Endometrial microvascular endothelial cells (primary cell): ENCODE measurements around the gene PWWP2B. TPM values are rescaled to one million over a fixed set of nuclear protein-coding genes. Genes with fewer than 3 reads are reported as not detected.

Experiments used
- in situ Hi-C: cut with HindIII; loops from 2 replicates; pipeline ENCODE4 v1.10.0; 2017; ENCODE audit warnings: low sequenced_read_pairs, low pct_unique_long_range_greater_than_20kb; ENCODE audit errors: inconsistent ontology term
- total RNA-seq: library from RNA; depleted of rRNA; stranded (reverse); fragments of >200 nt; gene quantifications from one replicate; pipeline ENCODE4 v1.2.3, GENCODE V29; 2015; ENCODE audit errors: inconsistent ontology term

PWWP2B gene
- total RNA-seq, 1 donor from 2014 or later = 4.9 TPM

DNA sequence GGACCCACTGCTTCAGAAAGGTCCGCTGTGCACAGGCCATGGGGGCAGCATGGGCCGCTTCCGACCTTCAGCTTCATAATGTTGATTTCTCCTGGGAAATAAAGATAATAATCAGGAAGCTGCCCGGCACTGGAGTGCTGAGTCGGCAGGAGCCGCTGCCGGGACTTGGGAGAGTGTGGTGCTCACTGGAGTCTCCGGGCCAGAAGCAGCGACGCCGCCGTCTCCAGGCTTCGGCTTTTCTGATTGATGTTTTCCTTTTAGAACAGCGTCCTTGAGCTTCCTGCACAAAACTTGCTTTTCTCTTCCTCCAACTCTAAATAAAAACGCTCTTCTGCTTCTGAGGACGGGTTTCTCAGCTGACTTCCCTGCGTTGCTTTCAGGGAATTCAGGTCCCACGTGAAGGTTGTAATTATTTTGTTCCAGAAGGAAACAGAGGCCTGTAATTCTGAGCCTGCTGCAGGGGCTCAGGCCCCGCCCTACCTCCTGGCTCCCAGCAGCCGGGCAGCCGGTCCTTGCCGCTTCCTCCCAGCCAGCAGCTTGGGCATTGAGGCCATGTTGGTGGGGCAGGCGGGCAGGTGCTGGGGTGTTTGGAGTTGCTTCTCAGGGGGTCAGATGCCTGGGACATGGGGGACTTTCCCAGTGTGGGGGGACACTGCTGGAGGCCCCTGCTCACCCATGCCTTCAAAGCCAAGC, 14.7 kb downstream of the PWWP2B start:
- in situ Hi-C loops = no loop called here

DNA sequence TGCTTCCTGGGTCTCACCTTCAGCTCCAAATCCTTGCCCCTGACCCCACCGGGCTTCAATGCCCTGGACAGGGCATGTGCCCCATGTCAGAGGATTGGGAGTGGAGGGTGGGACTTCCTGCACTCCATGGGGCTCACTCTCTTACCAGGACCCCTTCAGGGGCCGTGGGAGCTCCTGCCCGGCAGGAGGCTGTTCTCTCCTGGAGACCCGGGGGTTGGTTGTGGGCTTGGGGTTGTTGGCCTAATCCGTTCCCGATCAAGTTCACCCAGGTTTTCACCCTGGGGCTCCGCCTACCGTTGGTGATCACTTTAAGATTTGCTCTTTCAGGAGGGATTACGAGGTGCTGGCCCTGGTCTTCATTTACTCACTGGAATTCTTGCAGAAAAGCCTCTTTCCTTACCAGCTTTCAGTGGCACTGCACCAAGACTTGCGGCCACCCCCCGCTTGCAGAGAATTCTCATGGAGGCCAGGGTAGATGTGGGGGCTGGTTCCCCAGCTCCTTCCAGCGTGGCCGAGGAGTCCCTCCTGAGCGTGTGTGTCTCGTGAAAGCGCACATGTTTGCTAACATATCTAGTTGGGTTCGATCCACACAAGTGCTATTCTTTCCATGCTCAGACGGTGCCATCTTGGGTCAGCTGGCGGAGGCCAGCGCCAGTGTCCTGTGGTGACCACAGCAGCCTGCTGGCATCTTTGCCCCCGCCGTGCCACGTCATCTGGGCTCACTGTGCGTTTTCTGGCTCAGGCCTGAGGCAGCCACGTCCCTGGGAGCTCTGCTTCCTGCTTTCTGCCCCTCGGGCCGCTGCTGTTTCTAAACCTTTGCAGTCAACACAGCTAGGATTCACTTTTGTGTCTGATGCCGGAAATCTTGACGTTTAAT, 15.6 kb downstream of the PWWP2B start:
- in situ Hi-C loops = no loop called here

DNA sequence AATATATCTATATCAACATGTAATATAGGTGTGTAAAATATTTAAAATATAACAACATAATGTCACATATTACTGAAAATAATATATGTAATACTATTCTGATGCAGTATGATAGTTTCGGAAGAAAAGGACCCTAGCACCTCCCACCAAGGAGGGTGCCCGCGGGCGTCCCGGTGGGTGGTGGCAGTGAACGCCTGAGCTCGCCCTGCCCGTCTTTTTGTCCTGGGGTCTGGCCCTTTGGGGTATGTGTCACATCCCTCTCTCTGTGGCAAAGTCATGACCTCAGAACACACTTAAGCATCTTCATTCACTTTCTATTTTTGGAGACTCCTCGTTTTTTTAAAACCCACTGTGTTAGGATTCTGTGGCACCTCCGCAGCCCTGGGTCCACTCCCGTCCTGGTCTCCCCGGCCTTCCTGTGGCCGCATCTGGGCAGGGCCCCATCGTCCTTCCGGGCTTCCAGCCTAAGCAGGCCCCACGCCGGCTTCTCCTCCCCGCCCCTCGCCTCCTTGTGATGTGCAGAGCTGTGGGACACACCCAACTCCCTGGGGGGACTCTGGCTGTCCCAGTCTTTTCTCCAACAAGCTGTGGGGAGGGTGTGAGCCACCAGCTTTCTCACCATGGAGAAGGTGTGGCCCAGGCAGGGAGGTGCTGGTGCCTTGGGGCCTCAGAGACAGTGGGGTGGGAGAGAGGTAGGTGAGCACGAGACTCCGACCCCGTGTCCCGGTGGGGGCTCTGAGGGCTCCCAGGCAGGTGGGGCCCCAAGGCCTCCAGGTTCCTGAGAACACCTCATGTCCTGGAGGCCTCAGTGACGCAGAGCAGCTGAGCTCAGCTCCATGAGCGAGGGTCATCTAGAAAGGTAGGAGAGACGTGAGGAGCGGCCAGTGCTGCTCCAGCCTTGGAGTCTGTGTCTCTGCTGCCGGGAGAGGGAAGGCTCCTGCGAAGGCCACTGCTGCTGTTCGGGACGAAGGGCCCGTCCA, 16.5 kb downstream of the PWWP2B start:
- in situ Hi-C loops = no loop called here

DNA sequence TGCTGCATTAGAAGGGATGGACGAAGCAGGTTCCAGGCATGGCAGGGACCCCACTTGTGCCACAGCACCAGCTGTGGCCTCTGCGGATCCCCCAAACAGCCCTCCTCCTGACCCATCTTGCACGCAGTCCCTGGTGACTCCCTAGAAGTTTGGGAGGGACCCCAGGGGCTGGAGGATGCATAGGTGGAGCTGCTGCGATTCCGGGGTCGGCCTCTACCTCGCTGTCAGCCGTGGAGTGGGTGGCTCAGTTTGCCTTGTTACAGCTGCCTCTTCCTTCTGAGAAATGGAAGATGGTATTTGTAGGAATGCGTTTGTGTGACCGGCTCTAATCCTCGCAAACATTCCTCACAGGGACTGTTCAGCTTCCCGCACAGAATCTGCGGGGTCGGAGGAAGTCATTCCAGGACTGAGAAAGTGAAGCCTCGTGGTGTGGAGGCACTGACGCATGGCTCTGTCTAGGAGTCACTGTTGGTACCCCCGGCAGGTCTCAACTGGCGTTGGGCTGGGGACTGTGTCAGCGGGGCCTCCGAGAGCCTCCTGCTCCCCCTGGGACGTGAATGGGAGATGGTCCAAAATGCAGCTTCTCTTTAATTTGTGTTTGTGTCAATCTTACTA, 17.5 kb downstream of the PWWP2B start:
- in situ Hi-C loops = no loop called here

DNA sequence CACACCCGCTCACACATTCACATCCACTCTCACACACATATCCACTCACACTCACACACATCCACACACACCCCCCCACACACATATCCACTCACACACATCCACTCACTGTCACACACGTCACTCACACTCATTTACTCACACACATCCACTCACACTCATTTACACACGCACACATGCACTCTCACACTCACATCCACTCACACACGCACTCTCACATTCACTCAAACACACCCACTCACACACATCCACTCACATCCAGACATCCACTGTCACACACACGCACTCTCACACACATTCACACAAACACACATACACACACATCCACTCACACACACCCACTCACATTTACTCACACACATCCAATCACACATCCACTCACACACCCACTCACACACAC, 18.3 kb downstream of the PWWP2B start:
- in situ Hi-C loops = no loop called here

DNA sequence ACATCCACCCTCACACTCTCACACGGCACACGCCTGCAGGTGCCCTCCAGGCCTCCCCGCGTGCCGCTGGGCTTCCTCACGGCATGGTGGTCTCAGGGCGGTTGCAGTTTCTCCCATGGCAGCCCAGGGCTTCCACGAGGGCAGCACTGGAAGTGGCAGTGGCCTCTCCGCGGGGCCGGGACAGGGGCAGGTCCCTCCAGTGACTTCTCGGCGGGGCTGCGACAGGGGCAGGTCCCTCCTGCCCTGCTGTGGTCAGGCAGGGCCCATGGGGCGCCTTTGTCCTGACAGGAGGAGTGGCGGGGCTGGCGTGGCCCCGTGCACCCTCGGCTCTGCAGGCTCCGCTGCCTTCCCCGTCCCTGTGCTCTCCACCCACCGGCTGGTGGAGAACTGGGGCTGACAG, 19.0 kb downstream of the PWWP2B start:
- in situ Hi-C loops = no loop called here

DNA sequence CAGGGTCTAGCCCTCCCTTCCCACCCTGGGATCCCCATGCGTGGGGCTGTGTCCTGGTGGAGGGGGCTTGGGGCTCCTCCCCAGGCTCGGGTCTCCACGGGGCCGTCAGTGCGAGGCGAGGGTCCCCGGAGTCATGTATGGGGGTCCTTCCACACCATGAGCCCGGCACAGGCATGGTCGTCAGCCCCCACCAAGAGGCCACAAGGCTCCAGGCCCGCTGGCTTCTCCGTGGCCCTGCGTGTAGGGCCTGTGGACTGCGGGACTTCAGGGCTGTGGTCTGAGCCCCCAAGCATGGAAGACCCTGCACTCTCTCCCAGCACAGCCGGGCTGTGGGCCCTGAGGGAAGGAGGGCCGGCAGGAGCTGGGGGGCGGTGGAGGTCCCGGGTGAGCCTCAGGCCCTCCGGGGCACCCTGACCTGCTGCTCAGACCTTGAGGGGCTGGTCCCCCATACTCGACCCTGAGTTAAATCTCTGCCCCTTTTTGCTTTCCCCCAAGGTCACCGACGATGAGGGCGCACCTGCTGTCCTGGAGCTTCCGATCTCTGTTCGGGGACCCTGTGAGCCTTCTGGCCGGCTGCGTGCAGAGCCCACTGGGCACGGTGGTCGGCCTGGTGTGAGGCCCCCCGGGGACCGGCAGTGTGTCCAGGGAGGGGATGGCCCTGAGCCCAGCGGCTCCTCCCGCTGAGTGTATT, 19.7 kb downstream of the PWWP2B start:
- in situ Hi-C loops = no loop called here

DNA sequence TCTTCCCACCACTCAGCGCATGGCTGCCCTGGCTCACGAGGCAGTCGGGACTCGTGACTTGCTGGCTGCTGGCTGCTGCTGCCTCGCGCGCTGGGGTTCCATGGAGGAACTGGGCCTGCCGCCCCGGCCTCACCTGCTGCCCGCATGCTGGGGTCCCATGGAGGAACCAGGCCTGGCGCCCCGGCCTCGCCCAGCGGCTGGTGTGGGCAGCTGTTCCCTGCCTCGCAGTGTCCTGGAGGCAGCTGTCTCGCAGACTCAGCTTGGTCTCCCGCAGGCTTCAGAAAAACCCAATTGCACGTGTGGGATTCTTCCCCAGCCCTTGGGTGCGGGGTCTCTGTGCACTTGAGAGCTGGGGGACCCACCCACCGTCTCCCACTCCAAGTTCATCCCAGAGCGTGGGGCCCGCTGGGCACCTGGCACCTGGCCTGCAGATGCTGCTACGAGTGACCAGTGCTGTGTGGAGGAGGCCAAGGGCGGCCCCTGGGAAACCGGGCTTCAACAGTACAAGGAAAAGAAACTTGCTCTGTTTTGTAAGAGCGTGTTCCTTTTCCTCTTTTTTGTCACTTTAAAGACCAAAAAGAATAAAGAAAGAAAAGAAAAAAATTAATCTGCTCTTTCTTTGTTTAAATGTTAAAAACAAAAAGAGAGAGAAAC, 20.4 kb downstream of the PWWP2B start:
- in situ Hi-C loops = no loop called here

DNA sequence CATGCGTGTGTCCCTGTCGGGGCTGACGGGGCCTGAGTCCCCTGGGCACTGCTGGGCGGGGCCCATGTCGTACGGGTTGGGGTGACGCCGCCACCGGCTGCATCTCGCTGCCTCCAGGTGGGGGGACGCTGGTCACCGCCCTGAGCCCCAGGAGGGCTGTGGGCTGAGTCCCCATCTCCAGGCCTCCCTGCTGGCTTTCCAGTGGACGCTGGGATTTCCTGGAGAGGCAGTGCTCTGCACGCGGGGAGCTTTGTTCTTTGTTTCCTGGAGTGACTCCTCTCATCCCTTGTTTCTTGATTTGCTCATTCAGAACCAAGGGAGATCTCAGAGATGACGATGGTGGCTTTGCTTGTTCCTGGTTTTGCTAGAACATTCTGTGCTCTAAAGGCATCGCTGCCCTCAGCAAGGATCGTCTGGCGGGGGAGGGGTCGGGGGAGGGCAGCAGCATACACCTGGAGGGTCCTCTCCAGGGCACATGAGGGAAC, 21.0 kb downstream of the PWWP2B start:
- in situ Hi-C loops = no loop called here

DNA sequence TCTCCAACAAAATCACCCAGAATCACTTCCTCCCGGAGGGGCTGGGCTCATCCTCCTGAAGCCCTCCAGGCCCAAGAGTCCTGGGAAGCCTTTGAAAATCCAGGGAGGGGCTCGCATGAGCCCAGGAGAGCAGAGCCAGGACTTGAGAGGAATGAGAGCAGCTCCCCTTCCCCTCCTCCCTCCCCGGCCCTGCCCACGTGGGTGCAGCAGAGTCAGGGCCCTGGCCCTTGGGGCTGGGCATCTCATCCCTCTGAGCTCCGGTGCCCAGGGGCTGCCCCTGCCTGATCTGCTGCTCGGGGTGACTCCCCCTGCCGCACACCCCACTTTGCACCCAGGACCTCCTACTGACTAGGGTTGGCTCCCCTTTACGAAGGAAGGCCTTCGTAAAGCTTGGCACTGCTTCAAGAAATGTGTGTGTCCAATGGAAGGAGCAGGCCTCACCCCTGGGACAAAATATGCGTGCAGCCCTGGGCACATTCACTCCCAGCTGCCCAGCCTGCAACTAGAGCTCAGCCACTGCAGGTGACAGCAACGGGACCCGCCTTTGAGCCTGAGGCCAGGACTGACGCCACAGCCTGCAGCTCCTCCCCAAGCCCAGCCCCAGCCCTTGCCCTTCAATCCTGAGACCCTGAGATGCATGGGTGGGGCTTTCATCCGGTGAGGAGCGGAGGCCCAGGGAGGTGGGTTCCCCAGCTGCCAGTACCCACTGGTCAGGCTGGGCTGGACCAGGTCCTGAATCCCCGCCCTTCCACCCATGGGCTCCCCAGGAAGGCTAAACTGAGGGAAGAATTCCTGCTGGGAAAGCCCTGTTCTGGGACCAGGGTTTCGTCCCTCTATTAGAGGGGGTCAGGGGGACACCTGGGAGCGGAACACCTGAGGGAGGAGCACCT, 21.8 kb downstream of the PWWP2B start:
- in situ Hi-C loops = no loop called here

DNA sequence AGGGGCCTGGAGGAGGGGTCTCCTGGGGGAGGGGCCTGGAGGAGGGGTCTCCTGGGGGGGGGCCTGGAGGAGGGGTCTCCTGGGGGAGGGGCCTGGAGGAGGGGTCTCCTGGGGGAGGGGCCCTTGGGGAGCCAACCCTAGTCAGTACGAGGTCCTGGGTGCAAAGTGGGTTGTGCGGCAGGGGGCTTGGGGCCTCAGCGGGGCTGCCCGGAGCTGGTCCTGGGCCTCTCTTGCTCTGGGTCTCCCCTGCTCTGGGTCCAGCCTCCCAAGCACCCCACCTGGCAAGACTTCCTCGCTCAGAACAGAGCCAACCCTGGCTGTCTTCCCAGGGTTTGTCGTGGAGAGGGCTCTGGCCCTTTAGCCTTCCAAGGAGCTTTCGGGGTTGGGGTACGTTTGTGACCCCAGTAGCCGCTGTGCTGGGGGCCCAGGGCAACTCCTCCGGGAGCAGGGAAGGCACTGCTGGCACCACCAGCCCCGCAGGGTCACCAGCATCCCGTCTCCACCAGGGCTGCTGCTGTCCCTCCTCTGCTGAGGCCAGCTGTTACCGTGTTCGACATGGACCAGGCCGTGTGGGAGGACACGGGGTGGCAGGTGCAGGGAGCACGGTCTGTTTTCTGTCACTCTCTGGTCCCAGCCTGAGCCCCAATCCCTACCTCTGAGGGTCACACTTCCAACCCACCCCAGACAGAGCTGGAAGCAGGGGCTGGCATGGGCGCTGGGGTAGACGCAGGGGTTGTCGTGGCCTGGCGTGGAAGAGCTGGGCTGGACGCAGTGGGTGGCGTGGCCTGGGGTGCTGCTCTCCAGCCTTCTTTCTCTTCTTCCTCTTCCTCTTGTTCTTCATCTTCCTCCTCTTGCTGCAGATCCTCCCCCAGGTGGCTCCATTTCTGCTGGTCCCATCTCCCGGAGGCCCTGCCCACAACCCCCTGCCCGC, 22.8 kb downstream of the PWWP2B start:
- in situ Hi-C loops = no loop called here

DNA sequence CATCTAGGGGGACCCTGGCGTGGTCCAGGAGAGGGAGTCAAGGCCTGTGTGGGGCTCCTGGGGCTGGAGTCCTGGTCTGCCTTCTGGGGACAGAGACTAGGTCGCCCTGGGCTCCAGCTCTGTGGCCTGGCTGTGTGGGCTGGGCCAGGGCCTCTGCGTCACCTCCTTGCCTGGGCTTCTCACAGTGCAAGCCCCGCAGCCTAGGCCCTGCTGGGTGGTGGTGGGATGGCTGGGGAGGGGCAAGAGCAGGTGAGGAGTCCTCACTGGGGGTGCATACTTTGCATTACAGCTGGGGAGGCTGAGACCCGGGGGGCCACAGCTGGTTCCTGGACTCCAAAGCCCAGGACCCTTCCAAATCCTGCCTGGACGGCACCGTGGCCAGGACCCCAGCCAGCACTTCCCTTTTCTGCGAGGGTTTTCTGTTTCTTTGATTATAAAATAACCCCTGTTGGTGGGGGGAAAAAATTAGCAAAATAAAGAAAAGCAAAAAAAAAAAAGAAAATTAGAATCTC, 23.5 kb downstream of the PWWP2B start:
- in situ Hi-C loops = no loop called here

DNA sequence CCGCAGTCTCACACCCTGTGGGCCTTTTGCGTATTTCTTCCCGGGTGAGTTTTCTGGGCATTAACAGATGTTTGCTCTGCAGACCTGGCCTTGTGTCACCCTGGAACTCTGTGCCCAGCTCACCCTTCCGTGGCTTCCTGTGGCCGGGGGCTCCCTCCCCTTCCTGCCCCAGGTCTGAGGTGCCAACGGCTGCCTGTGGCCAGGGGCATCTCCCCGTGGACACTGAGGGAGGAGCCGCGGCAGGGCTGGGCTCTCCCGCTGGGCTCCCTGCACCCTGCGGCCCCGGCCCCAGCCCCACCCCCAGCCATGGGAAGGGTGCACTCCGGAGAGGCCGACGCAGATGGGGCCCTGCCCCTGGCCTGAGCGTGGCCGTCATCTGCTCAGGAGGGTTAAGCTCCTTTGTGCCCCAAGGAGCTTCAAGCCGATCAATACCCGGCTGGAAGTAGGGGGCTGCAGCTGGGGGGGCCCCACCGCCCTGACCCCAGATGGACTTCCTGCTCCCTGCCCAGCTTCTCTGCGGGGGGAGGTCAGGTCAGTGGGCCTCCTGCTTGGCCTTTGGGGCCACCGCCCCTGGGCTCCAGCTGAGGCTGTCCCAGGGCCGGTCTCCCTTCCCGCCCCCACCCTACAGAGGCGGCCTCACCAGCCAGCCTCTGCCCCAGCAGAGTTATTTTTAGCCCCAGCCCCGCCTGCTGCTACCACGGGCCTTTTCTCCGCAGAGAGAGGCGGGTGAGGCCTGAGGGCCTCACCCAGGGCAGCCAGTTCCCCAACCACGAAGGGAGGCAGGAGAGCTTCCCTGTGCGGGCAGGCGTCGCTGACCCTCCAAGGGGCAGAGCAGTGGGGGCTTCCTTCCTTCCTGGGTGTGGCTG, 24.2 kb downstream of the PWWP2B start:
- in situ Hi-C loops = no loop called here

DNA sequence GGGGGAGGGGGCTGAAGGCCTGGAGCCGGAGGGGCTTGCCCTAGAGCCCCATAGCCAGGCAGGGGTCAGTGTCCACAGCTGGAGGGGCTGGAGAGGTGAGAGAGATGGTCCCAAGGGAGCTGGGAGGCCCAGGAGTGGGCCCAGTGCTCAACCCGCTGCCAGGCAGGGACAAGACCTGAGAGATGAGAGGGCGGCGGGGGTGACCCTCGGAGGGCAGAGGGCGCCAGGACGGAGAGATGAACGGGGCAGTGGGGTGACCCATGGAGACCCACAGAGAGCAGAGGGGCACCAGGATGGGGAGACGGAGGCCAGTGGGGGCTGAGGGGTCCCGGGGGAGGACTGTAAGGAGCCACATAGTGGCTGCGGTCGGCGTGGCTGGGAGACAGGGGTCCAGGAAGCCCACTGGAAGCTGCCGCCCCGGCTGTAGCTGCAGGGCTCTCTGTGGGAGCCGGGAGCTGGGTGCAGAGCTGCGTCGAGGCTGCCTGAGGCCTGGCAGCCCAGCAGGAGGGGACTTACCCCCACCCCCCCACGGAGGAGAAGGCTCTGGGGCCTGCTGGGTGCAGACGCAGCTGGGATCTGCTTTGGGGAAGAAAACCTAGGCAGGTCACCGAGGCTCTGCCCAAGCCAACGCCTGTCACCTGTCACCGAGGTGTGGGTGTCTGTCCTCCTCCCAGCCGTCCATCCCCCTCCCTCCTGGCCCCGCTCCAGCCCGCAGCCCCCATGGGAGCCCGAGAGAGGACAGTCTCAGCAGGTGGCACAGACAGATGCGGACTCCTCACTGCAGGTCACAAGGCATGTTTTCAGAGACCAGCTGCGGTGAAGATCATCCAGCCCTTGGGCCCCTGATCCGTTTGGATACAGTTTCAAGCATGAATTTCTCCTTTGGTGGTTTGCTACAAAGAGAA, 25.1 kb downstream of the PWWP2B start:
- in situ Hi-C loops = no loop called here
